H1 (cell line): Measurements from ENCODE around the gene TARDBP. TPM values are rescaled to one million over a fixed set of nuclear protein-coding genes. Genes with fewer than 3 reads are reported as not detected.

ENCODE experiments used
- EGR1 ChIP-seq: IDR thresholded peaks from 2 replicates; pipeline ENCODE4 v1.6.1; 2011; ENCODE audit warnings: low read depth, low read length, borderline replicate concordance
- SP1 ChIP-seq: IDR thresholded peaks from 2 replicates; pipeline ENCODE4 v1.6.1; 2011; ENCODE audit warnings: low read depth, low read length
- SP4 ChIP-seq: IDR thresholded peaks from 2 replicates; pipeline ENCODE4 v1.6.1; 2012; ENCODE audit warnings: low read length, inconsistent platforms
- TEAD4 ChIP-seq: IDR thresholded peaks from 2 replicates; pipeline ENCODE4 v1.6.1; 2012; ENCODE audit warnings: low read depth, low read length, inconsistent platforms, mixed read lengths
- polyA plus RNA-seq, 7 experiments: library from polyadenylated mRNA; depleted of rRNA in 3 of 7; stranded (reverse) in 5 of 7; unstranded in 2 of 7; fragments of >200 nt in 5 of 7; fragments of 200-250 nt in 2 of 7; gene quantifications; 1 replicate in 5 of 7; 2 replicates in 1 of 7; 4 replicates in 1 of 7; pipeline versions ENCODE4 v1.2.1 to v1.2.3, GENCODE V29; 2011 to 2013; ENCODE audit warnings: missing spikeins in 2 of 7, mixed read lengths in 2 of 7
- total RNA-seq: library from RNA; stranded (reverse); fragmentation: NEBNext Ultra II Directional; extraction: Animal tissue kit (Norgen Biotek cat#: 25700); gene quantifications from 2 replicates; pipeline ENCODE4 v1.2.1, GENCODE V29; 2021

Gene TARDBP
- total and polyA plus RNA-seq, 2 of the 8 experiments (the other 6 are each of a cell fraction or from before 2014, with no cell fraction given): 144 to 240 TPM

GRCh38 chr1:11012260-11013159 lies at the start of gene TARDBP (continued):
- TF ChIP-seq EGR1: peak; percentile 80
- peak; percentile 89 for TF ChIP-seq SP1
- no peak; the same call in 1 of the 2 replicates for TF ChIP-seq SP4
- TF ChIP-seq TEAD4: no peak
